SK-N-SH treated with all-trans-retinoic acid at 6 μM for 48 hours (cell line): Measurements from ENCODE around the gene CCDC89.

ENCODE experiments used
- BACH2 ChIP-seq: fragments of 250-450 bp; sonication (Bioruptor Pico); IDR thresholded peaks from 2 replicates; pipeline ENCODE4 v1.9.0; 2021; ENCODE audit warnings: mild to moderate bottlenecking, borderline replicate concordance
- PPARA ChIP-seq: fragments of 250-450 bp; sonication (Bioruptor Pico); IDR thresholded peaks from 2 replicates; pipeline ENCODE4 v1.5.0; 2020; ENCODE audit warnings: mild to moderate bottlenecking, borderline replicate concordance
- RARB ChIP-seq: fragments of 250-450 bp; sonication (Bioruptor Pico); IDR thresholded peaks from 2 replicates; pipeline ENCODE4 v1.8.0; 2021; ENCODE audit warnings: mild to moderate bottlenecking, moderate library complexity
- SNAI2 ChIP-seq: fragments of 250-450 bp; sonication (Bioruptor Pico); IDR thresholded peaks from 2 replicates; pipeline ENCODE4 v1.5.0; 2020; ENCODE audit warnings: mild to moderate bottlenecking, moderate library complexity
- ZC3H10 ChIP-seq: fragments of 250-450 bp; sonication (Bioruptor Pico); IDR thresholded peaks from 2 replicates; pipeline ENCODE4 v1.5.1; 2021; ENCODE audit warnings: mild to moderate bottlenecking, moderate library complexity
- ZFP3 ChIP-seq: fragments of 250-450 bp; sonication (Bioruptor Pico); IDR thresholded peaks from 2 replicates; pipeline ENCODE4 v1.5.0; 2020; ENCODE audit warnings: mild to moderate bottlenecking, moderate library complexity
- ZNF565 ChIP-seq: fragments of 450-650 bp; formaldehyde crosslinking; conservative IDR thresholded peaks from 2 replicates; pipeline ENCODE4 v1.5.0; 2020; ENCODE audit warnings: low read depth, mild to moderate bottlenecking, moderate library complexity
- TF ChIP-seq, protein P1 (sequence below): fragments of 250-450 bp; sonication (Bioruptor Pico); IDR thresholded peaks from 2 replicates; pipeline ENCODE4 v1.8.0; 2020; ENCODE audit warnings: mild to moderate bottlenecking, moderate library complexity, borderline replicate concordance
- TF ChIP-seq, protein P2 (sequence below): fragments of 250-450 bp; sonication (Bioruptor Pico); IDR thresholded peaks from 2 replicates; pipeline ENCODE4 v1.5.1; 2021; ENCODE audit warnings: mild to moderate bottlenecking, moderate library complexity

DNA sequence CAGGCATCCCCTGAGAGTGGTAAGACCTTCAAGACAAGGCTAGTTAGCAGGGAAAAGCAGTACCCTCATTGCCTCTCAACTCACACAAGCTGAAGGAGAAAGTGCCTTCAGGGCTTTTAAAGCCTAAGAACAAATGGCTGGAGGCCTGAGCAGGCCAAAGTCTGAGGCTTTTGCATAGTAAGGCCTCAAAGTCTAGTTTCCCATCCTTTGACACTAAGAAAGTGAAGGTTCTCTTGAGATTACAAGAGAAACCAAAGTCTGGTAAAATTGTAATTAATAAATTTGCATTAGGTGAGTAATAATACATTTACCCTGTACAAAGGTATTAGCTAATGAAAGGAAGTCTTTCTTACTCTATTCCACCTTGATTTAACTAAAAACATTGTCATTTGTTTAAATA lies 47.0 kb upstream of the CCDC89 start:
- TF ChIP-seq SNAI2 (no peak), ZC3H10 (CRISPR knock-in tag) (no peak), ZFP3 (CRISPR knock-in tag) (no peak), BACH2 (CRISPR knock-in tag) (no peak), PPARA (no peak), ZNF565 (CRISPR knock-in tag) (no peak), RARB (CRISPR knock-in tag) (no peak)
- TF ChIP-seq, protein P1, sequence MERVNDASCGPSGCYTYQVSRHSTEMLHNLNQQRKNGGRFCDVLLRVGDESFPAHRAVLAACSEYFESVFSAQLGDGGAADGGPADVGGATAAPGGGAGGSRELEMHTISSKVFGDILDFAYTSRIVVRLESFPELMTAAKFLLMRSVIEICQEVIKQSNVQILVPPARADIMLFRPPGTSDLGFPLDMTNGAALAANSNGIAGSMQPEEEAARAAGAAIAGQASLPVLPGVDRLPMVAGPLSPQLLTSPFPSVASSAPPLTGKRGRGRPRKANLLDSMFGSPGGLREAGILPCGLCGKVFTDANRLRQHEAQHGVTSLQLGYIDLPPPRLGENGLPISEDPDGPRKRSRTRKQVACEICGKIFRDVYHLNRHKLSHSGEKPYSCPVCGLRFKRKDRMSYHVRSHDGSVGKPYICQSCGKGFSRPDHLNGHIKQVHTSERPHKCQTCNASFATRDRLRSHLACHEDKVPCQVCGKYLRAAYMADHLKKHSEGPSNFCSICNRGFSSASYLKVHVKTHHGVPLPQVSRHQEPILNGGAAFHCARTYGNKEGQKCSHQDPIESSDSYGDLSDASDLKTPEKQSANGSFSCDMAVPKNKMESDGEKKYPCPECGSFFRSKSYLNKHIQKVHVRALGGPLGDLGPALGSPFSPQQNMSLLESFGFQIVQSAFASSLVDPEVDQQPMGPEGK (CRISPR knock-in tag), result no peak
- TF ChIP-seq, protein P2, sequence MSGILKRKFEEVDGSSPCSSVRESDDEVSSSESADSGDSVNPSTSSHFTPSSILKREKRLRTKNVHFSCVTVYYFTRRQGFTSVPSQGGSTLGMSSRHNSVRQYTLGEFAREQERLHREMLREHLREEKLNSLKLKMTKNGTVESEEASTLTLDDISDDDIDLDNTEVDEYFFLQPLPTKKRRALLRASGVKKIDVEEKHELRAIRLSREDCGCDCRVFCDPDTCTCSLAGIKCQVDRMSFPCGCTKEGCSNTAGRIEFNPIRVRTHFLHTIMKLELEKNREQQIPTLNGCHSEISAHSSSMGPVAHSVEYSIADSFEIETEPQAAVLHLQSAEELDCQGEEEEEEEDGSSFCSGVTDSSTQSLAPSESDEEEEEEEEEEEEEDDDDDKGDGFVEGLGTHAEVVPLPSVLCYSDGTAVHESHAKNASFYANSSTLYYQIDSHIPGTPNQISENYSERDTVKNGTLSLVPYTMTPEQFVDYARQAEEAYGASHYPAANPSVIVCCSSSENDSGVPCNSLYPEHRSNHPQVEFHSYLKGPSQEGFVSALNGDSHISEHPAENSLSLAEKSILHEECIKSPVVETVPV, result no peak
